Erythroblast (primary cell): Measurements from ENCODE around the gene SERPINA12.

Source experiments
- GATA1 ChIP-seq: IDR thresholded peaks from 2 replicates; pipeline ENCODE4 v1.6.1; 2011; ENCODE audit warnings: low read depth, mild to moderate bottlenecking, control low read depth, low read length, moderate library complexity
- POLR2A ChIP-seq: IDR thresholded peaks from 2 replicates; pipeline ENCODE4 v1.6.1; 2011; ENCODE audit warnings: mild to moderate bottlenecking, low read length

DNA sequence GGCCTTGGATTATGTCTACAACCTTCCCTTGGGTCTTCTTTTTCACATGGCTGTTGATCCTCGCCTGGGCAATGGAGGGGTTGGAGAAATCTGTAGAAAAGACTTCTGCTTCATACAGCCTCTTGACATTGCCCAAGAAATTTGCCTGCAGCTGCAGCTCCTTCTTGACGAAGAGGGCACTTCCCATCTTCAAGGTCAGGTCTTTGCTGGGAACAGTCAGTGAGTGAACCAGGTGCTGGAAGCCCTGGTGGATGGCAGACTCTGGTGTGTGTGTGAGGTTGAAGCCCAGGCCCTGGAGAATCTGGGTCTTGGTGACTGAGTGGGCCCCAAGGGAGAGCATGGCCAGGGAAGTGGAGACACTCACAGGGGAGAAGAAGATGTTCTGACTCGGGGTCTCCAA, 40.0 kb downstream of the SERPINA12 start:
- TF ChIP-seq POLR2A (no peak), GATA1 (no peak)
